ENCODE measurements around the gene SF3B1. TPM values are rescaled to one million over a fixed set of nuclear protein-coding genes. Genes with fewer than 3 reads are reported as not detected.

SF3B1 gene
- total and polyA plus RNA-seq, 10 of the 15 experiments (the other 5 are each of a cell fraction or from before 2014, with no cell fraction given), result 163 to 565 (median 239) TPM

DNA sequence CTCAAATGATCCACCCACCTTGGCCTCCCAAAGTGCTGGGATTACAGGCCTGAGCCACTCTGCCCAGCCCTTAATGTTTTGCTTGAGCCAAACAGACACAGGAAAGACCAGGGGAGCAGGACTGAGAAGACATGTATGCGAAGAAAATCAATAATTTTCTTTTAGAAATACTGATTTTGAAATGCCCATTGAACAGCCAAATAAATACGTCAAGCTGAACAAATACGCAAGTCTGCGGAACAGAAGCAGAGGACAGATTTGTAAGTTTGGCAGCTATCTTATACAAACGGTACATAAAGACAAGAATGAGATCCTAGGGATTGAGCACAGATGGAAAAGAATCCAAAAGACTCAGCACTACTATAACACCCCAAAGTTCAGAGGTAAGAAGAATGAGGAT lies 20.8 kb downstream of the SF3B1 start (continued):
- TF ChIP-seq, protein P1, sequence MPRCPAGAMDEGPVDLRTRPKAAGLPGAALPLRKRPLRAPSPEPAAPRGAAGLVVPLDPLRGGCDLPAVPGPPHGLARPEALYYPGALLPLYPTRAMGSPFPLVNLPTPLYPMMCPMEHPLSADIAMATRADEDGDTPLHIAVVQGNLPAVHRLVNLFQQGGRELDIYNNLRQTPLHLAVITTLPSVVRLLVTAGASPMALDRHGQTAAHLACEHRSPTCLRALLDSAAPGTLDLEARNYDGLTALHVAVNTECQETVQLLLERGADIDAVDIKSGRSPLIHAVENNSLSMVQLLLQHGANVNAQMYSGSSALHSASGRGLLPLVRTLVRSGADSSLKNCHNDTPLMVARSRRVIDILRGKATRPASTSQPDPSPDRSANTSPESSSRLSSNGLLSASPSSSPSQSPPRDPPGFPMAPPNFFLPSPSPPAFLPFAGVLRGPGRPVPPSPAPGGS (IDR thresholded peaks at IDR 0.05; ENCODE audit: borderline replicate concordance, insufficient read depth, low read depth, low read length, poor library complexity, severe bottlenecking), result no peak
- TF ChIP-seq, protein P2, sequence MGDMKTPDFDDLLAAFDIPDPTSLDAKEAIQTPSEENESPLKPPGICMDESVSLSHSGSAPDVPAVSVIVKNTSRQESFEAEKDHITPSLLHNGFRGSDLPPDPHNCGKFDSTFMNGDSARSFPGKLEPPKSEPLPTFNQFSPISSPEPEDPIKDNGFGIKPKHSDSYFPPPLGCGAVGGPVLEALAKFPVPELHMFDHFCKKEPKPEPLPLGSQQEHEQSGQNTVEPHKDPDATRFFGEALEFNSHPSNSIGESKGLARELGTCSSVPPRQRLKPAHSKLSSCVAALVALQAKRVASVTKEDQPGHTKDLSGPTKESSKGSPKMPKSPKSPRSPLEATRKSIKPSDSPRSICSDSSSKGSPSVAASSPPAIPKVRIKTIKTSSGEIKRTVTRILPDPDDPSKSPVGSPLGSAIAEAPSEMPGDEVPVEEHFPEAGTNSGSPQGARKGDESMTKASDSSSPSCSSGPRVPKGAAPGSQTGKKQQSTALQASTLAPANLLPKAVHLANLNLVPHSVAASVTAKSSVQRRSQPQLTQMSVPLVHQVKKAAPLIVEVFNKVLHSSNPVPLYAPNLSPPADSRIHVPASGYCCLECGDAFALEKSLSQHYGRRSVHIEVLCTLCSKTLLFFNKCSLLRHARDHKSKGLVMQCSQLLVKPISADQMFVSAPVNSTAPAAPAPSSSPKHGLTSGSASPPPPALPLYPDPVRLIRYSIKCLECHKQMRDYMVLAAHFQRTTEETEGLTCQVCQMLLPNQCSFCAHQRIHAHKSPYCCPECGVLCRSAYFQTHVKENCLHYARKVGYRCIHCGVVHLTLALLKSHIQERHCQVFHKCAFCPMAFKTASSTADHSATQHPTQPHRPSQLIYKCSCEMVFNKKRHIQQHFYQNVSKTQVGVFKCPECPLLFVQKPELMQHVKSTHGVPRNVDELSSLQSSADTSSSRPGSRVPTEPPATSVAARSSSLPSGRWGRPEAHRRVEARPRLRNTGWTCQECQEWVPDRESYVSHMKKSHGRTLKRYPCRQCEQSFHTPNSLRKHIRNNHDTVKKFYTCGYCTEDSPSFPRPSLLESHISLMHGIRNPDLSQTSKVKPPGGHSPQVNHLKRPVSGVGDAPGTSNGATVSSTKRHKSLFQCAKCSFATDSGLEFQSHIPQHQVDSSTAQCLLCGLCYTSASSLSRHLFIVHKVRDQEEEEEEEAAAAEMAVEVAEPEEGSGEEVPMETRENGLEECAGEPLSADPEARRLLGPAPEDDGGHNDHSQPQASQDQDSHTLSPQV (IDR thresholded peaks at IDR 0.05), result no peak
- TF ChIP-seq, protein P3, sequence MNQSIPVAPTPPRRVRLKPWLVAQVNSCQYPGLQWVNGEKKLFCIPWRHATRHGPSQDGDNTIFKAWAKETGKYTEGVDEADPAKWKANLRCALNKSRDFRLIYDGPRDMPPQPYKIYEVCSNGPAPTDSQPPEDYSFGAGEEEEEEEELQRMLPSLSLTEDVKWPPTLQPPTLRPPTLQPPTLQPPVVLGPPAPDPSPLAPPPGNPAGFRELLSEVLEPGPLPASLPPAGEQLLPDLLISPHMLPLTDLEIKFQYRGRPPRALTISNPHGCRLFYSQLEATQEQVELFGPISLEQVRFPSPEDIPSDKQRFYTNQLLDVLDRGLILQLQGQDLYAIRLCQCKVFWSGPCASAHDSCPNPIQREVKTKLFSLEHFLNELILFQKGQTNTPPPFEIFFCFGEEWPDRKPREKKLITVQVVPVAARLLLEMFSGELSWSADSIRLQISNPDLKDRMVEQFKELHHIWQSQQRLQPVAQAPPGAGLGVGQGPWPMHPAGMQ (IDR thresholded peaks at IDR 0.05; ENCODE audit: borderline replicate concordance), result no peak
- no peak for TF ChIP-seq PAX8 (IDR thresholded peaks at IDR 0.05)
- no peak for TF ChIP-seq SPI1 (IDR thresholded peaks at IDR 0.05; ENCODE audit: borderline replicate concordance, insufficient read depth, low read depth, low read length)

Measured in GM12878 (cell line).